Measurements from ENCODE around the gene ACER3. TPM values are rescaled to one million over a fixed set of nuclear protein-coding genes. Genes with fewer than 3 reads are reported as not detected.
"Not testable (repeated sequence)": the region's sequence is repeated elsewhere in the genome, so short reads cannot be mapped to it uniquely, and the experiment has no call there.

The ACER3 gene
- total and polyA plus RNA-seq, 2 experiments from 2014 or later = 6.2 to 26.5 TPM

- not testable (repeated sequence) for H3K4me3 ChIP-seq, ATAC-seq
Observed at GRCh38 chr11:76855670-76856069, 5.0 kb upstream of the ACER3 start.

GRCh38 chr11:76856106-76856505, 4.6 kb upstream of the ACER3 start:
- Histone ChIP-seq H3K4me1 (ENCODE audit: insufficient read depth) (peaks cover 9% of the 10 kb centered on the region), H3K79me2 (replicated peaks; ENCODE audit: insufficient read depth) (no peaks in the 10 kb centered on the region), H2AFZ (no peak overlapping the region), H4K20me1 (replicated peaks; ENCODE audit: insufficient read depth) (no peaks in the 10 kb centered on the region), H3K27ac (ENCODE audit: low read depth) (no peak overlapping the region), H3K27me3 (ENCODE audit: insufficient read depth) (no peaks in the 10 kb centered on the region), H3K4me2 (no peak overlapping the region), H3K4me3 (no peak overlapping the region), H3K9me2 (ENCODE audit: insufficient read depth) (no peaks in the 10 kb centered on the region), H3K36me3 (ENCODE audit: insufficient read depth) (no peaks in the 10 kb centered on the region), H3F3A (replicated peaks; ENCODE audit: low read depth) (no peaks in the 10 kb centered on the region)
- no peaks in the 10 kb centered on the region for H3K36me3 Mint-ChIP-seq (ENCODE audit: low read depth)
- H3K27ac Mint-ChIP-seq = no peak overlapping the region
- no peaks in the 10 kb centered on the region for H3K9me3 Mint-ChIP-seq
- no peak for DNase-seq (ENCODE audit: low spot score)
- peaks cover 11% of the 10 kb centered on the region for H3K4me1 Mint-ChIP-seq
- no peak for ATAC-seq
- peaks cover 8% of the 10 kb centered on the region for H3K27me3 Mint-ChIP-seq (ENCODE audit: insufficient read depth, low read depth, poor library complexity)
- H3K4me3 Mint-ChIP-seq = no peak overlapping the region
- no peak for TF ChIP-seq REST (IDR thresholded peaks at IDR 0.05; ENCODE audit: unreplicated experiment)
- no peak for TF ChIP-seq POLR2AphosphoS5 (IDR thresholded peaks at IDR 0.05; ENCODE audit: low read depth)
- no peak for TF ChIP-seq ZNF462 (CRISPR knock-in tag; IDR thresholded peaks at IDR 0.05)
- TF ChIP-seq ETS1 (IDR thresholded peaks at IDR 0.05) = no peak
- TF ChIP-seq CTCF (conservative IDR thresholded peaks at IDR 0.05; ENCODE audit: low read depth in 2 of 2) = no peak
- TF ChIP-seq ZNF331 (CRISPR knock-in tag; IDR thresholded peaks at IDR 0.05; ENCODE audit: low read depth) = no peak
- TF ChIP-seq EZH2phosphoT487 (IDR thresholded peaks at IDR 0.05; ENCODE audit: unreplicated experiment) = no peak
- TF ChIP-seq EZH2 (IDR thresholded peaks at IDR 0.05; ENCODE audit: low read depth, unreplicated experiment) = no peak
- TF ChIP-seq CREB1 (CRISPR knock-in tag; IDR thresholded peaks at IDR 0.05; ENCODE audit: low read depth) = no peak
- no peak for TF ChIP-seq STAT1 (IDR thresholded peaks at IDR 0.05; ENCODE audit: unreplicated experiment)

More at GRCh38 chr11:76855670-76856069, 5.0 kb upstream of the ACER3 start:
- not testable (repeated sequence) for H3K9me2 ChIP-seq (ENCODE audit: insufficient read depth); H3K36me3 ChIP-seq (ENCODE audit: insufficient read depth); H4K20me1 ChIP-seq (replicated peaks; ENCODE audit: insufficient read depth); H3K79me2 ChIP-seq (replicated peaks; ENCODE audit: insufficient read depth); H3F3A ChIP-seq (replicated peaks; ENCODE audit: low read depth); H3K27ac ChIP-seq (ENCODE audit: low read depth); H3K36me3 Mint-ChIP-seq (ENCODE audit: low read depth); H3K4me2 ChIP-seq; H3K27me3 Mint-ChIP-seq (ENCODE audit: insufficient read depth, low read depth, poor library complexity); H3K9me3 Mint-ChIP-seq; H3K4me1 ChIP-seq (ENCODE audit: insufficient read depth); DNase-seq (ENCODE audit: low spot score); H3K4me3 Mint-ChIP-seq; H2AFZ ChIP-seq; H3K27ac Mint-ChIP-seq; H3K27me3 ChIP-seq (ENCODE audit: insufficient read depth)
- H3K4me1 Mint-ChIP-seq = peaks cover 11% of the 10 kb centered on the region
